HEK293T (cell line): ENCODE data around the gene SSX7.
"Not testable (repeated sequence)": the region's sequence is repeated elsewhere in the genome, so short reads cannot be mapped to it uniquely, and the experiment has no call there.

Experiments used
- ARNT ChIP-seq: fragments of 450-650 bp; IDR thresholded peaks from 2 replicates; pipeline ENCODE4 v1.6.1; 2017; ENCODE audit warnings: mild to moderate bottlenecking
- FOXA1 ChIP-seq: fragments of 450-650 bp; IDR thresholded peaks from 2 replicates; pipeline ENCODE4 v1.6.1; 2016; ENCODE audit warnings: mild to moderate bottlenecking
- FOXK2 ChIP-seq: fragments of 450-650 bp; IDR thresholded peaks from 2 replicates; pipeline ENCODE4 v1.6.1; 2016; ENCODE audit warnings: mild to moderate bottlenecking
- FOXM1 ChIP-seq: fragments of 450-650 bp; IDR thresholded peaks from 2 replicates; pipeline ENCODE4 v1.6.1; 2017; ENCODE audit warnings: mild to moderate bottlenecking, borderline replicate concordance
- HDGF ChIP-seq: fragments of 450-650 bp; IDR thresholded peaks from 2 replicates; pipeline ENCODE4 v1.6.1; 2017; ENCODE audit warnings: antibody characterized with exemption, borderline replicate concordance
- LEF1 ChIP-seq: fragments of 450-650 bp; IDR thresholded peaks from 2 replicates; pipeline ENCODE4 v1.6.1; 2017; ENCODE audit warnings: mild to moderate bottlenecking, borderline replicate concordance
- NFRKB ChIP-seq: fragments of 450-650 bp; IDR thresholded peaks from 2 replicates; pipeline ENCODE4 v1.6.1; 2016; ENCODE audit warnings: mild to moderate bottlenecking, moderate library complexity
- SP1 ChIP-seq: fragments of 450-650 bp; IDR thresholded peaks from 2 replicates; pipeline ENCODE4 v1.6.1; 2017
- SUZ12 ChIP-seq: fragments of 450-650 bp; IDR thresholded peaks from 2 replicates; pipeline ENCODE4 v1.6.1; 2016; ENCODE audit warnings: mild to moderate bottlenecking
- TARDBP ChIP-seq: fragments of 450-650 bp; IDR thresholded peaks from 2 replicates; pipeline ENCODE4 v1.6.1; 2016
- ZNF384 ChIP-seq: fragments of 450-650 bp; IDR thresholded peaks from 2 replicates; pipeline ENCODE4 v1.6.1; 2016
- TF ChIP-seq, protein P1 (sequence below): fragments of 450-650 bp; IDR thresholded peaks from 2 replicates; pipeline ENCODE4 v1.6.1; 2016

DNA sequence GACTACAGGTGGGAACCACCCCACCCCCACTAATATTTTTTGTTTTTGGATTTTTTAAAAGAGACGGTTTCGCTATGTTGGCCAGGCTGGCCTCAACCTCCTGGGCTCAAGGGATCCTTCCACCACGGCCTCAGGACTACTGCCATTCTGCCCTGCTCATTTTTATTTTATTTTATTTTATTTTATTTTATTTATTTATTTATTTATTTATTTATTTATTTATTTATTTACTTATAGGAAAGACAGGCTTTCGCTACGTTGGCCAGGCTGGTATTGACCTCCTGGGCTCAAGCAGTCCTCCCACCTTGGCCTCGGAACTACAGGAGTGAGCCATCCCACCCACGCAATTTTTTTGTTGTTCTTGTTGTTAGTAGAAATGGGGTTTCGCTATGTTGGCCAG, 775 bp upstream of the SSX7 start:
- TF ChIP-seq ARNT, FOXK2, SP1, HDGF, ZNF384, TARDBP, NFRKB, FOXM1, LEF1, SUZ12, FOXA1: not testable (repeated sequence)
- TF ChIP-seq, protein P1, sequence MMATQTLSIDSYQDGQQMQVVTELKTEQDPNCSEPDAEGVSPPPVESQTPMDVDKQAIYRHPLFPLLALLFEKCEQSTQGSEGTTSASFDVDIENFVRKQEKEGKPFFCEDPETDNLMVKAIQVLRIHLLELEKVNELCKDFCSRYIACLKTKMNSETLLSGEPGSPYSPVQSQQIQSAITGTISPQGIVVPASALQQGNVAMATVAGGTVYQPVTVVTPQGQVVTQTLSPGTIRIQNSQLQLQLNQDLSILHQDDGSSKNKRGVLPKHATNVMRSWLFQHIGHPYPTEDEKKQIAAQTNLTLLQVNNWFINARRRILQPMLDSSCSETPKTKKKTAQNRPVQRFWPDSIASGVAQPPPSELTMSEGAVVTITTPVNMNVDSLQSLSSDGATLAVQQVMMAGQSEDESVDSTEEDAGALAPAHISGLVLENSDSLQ = not testable (repeated sequence)
